ENCODE data around the gene KCNC1.

- TF ChIP-seq, protein P1, sequence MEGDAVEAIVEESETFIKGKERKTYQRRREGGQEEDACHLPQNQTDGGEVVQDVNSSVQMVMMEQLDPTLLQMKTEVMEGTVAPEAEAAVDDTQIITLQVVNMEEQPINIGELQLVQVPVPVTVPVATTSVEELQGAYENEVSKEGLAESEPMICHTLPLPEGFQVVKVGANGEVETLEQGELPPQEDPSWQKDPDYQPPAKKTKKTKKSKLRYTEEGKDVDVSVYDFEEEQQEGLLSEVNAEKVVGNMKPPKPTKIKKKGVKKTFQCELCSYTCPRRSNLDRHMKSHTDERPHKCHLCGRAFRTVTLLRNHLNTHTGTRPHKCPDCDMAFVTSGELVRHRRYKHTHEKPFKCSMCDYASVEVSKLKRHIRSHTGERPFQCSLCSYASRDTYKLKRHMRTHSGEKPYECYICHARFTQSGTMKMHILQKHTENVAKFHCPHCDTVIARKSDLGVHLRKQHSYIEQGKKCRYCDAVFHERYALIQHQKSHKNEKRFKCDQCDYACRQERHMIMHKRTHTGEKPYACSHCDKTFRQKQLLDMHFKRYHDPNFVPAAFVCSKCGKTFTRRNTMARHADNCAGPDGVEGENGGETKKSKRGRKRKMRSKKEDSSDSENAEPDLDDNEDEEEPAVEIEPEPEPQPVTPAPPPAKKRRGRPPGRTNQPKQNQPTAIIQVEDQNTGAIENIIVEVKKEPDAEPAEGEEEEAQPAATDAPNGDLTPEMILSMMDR (conservative IDR thresholded peaks at IDR 0.05 in 1 of 2, IDR thresholded peaks at IDR 0.05 in 1 of 2; ENCODE audit: low read depth in 1 of 2, low read length in 2 of 2) = no peak
- TF ChIP-seq EZH2 (IDR thresholded peaks at IDR 0.05; ENCODE audit: low read length, missing control alignments) = no peak
Measured at GRCh38 chr11:17777738-17778091, 43.1 kb downstream of the KCNC1 start.
